GM23338 (cell line): ENCODE results near the gene SLC16A6. TPM values are rescaled to one million over a fixed set of nuclear protein-coding genes. Genes with fewer than 3 reads are reported as not detected.

Experiments used
- ATAC-seq: fragments of 200-7000 bp; cut with Tn5 transposase; 3 replicates; pipeline ENCODE4 v1.9.1; 2020
- DNase-seq: peaks from one replicate; pipeline ENCODE4 v3.0.0-alpha.2; 2015; ENCODE audit warnings: low spot score
- H2AFZ ChIP-seq: fragments of 200-600 bp; sonication (generic); 2 replicates; pipeline ENCODE4 v1.8.0; 2016; ENCODE audit warnings: antibody characterized with exemption, mild to moderate bottlenecking, moderate library complexity
- H3F3A ChIP-seq: fragments of 200-600 bp; sonication (generic); replicated peaks from 2 replicates; pipeline ENCODE4 v1.8.0; 2017; ENCODE audit warnings: antibody characterized with exemption, mixed run types, low read depth
- H3K27ac ChIP-seq: fragments of 200-600 bp; sonication (generic); 2 replicates; pipeline ENCODE4 v1.6.1; 2016; ENCODE audit warnings: low read depth
- H3K27me3 ChIP-seq: fragments of 200-600 bp; sonication (generic); 2 replicates; pipeline ENCODE4 v1.8.0; 2016; ENCODE audit warnings: mild to moderate bottlenecking, mixed run types, moderate library complexity; ENCODE audit not compliant: insufficient read depth
- H3K36me3 ChIP-seq: fragments of 200-600 bp; sonication (generic); 2 replicates; pipeline ENCODE4 v1.8.0; 2016; ENCODE audit warnings: mild to moderate bottlenecking; ENCODE audit not compliant: insufficient read depth
- H3K4me1 ChIP-seq: fragments of 200-600 bp; sonication (generic); 2 replicates; pipeline ENCODE4 v1.8.0; 2016; ENCODE audit warnings: mild to moderate bottlenecking, moderate library complexity; ENCODE audit not compliant: insufficient read depth
- H3K4me2 ChIP-seq: fragments of 200-600 bp; sonication (generic); 2 replicates; pipeline ENCODE4 v1.7.1; 2017; ENCODE audit warnings: mixed run types
- H3K4me3 ChIP-seq: fragments of 200-600 bp; sonication (generic); 2 replicates; pipeline ENCODE4 v1.6.1; 2016; ENCODE audit warnings: mixed run types
- H3K79me2 ChIP-seq: fragments of 200-600 bp; sonication (generic); replicated peaks from 2 replicates; pipeline ENCODE4 v1.8.0; 2017; ENCODE audit warnings: mild to moderate bottlenecking; ENCODE audit not compliant: insufficient read depth
- H3K9me2 ChIP-seq: fragments of 200-600 bp; sonication (generic); 2 replicates; pipeline ENCODE4 v1.8.0; 2017; ENCODE audit not compliant: insufficient read depth
- H4K20me1 ChIP-seq: fragments of 200-600 bp; sonication (generic); replicated peaks from 2 replicates; pipeline ENCODE4 v1.8.0; 2017; ENCODE audit warnings: mild to moderate bottlenecking; ENCODE audit not compliant: insufficient read depth
- H3K27ac Mint-ChIP-seq: 2 replicates; pipeline ENCODE4 v1.8.0; 2020; ENCODE audit warnings: inconsistent platforms, mild to moderate bottlenecking, moderate library complexity, mixed read lengths
- H3K27me3 Mint-ChIP-seq: 3 replicates; pipeline ENCODE4 v1.8.0; 2022; ENCODE audit warnings: low read depth, mild to moderate bottlenecking, moderate library complexity, mixed read lengths, inconsistent platforms; ENCODE audit not compliant: insufficient read depth, poor library complexity
- H3K36me3 Mint-ChIP-seq: 3 replicates; pipeline ENCODE4 v1.8.0; 2021; ENCODE audit warnings: low read depth, mild to moderate bottlenecking, inconsistent platforms, moderate library complexity, mixed read lengths
- H3K4me1 Mint-ChIP-seq: 3 replicates; pipeline ENCODE4 v1.8.0; 2020; ENCODE audit warnings: mild to moderate bottlenecking, inconsistent platforms, mixed read lengths
- H3K4me3 Mint-ChIP-seq: 3 replicates; pipeline ENCODE4 v1.8.0; 2021; ENCODE audit warnings: moderate library complexity, mild to moderate bottlenecking, inconsistent platforms, mixed read lengths
- H3K9me3 Mint-ChIP-seq: 3 replicates; pipeline ENCODE4 v1.8.0; 2020; ENCODE audit warnings: moderate library complexity, mild to moderate bottlenecking, inconsistent platforms, mixed read lengths
- CREB1 ChIP-seq: fragments of 250-450 bp; sonication (Bioruptor Pico); IDR thresholded peaks from 2 replicates; pipeline ENCODE4 v1.5.0; 2020; ENCODE audit warnings: low read depth, mild to moderate bottlenecking, moderate library complexity
- EZH2 ChIP-seq: fragments of 200-600 bp; sonication (generic); IDR thresholded peaks from one replicate; pipeline ENCODE4 v1.8.0; 2017; ENCODE audit warnings: antibody characterized with exemption, mild to moderate bottlenecking, low read depth; ENCODE audit not compliant: unreplicated experiment
- EZH2phosphoT487 ChIP-seq: fragments of 200-600 bp; sonication (generic); IDR thresholded peaks from one replicate; pipeline ENCODE4 v1.8.1; 2018; ENCODE audit warnings: antibody characterized with exemption; ENCODE audit not compliant: unreplicated experiment
- JUNB ChIP-seq: IDR thresholded peaks from one replicate; pipeline ENCODE4 v1.6.1; 2016; ENCODE audit warnings: antibody characterized with exemption; ENCODE audit not compliant: unreplicated experiment
- NANOG ChIP-seq: IDR thresholded peaks from 2 replicates; pipeline ENCODE4 v1.6.1; 2016; ENCODE audit warnings: antibody characterized with exemption, borderline replicate concordance
- POLR2AphosphoS5 ChIP-seq: IDR thresholded peaks from 2 replicates; pipeline ENCODE4 v1.6.1; 2016; ENCODE audit warnings: antibody characterized with exemption, low read depth
- STAT1 ChIP-seq: IDR thresholded peaks from one replicate; pipeline ENCODE4 v1.6.1; 2016; ENCODE audit warnings: antibody characterized with exemption; ENCODE audit not compliant: unreplicated experiment
- ZNF114 ChIP-seq: fragments of 250-450 bp; sonication (Bioruptor Pico); IDR thresholded peaks from 2 replicates; pipeline ENCODE4 v1.5.0; 2020; ENCODE audit warnings: mild to moderate bottlenecking, moderate library complexity
- polyA plus RNA-seq: library from polyadenylated mRNA; unstranded; fragments of >200 nt; fragmentation: Nextera tagmentation; extraction: Ambion mirVana; gene quantifications from 2 replicates; pipeline ENCODE4 v1.2.1, GENCODE V29; 2016
- total RNA-seq: library from RNA; depleted of rRNA; stranded (reverse); fragments of >200 nt; shearing (Covaris generic); gene quantifications from 2 replicates; pipeline ENCODE4 v1.2.3, GENCODE V29; 2014
- TF ChIP-seq, protein P1 (sequence below): fragments of 250-450 bp; sonication (Bioruptor Pico); IDR thresholded peaks from 2 replicates; pipeline ENCODE4 v1.5.0; 2020; ENCODE audit warnings: mild to moderate bottlenecking, moderate library complexity
- TF ChIP-seq, protein P2 (sequence below): IDR thresholded peaks from 2 replicates; pipeline ENCODE4 v1.6.1; 2016; ENCODE audit warnings: antibody characterized with exemption
- TF ChIP-seq, protein P3 (sequence below), 2 experiments: fragments of 200-600 bp in 1 of 2; sonication (generic) in 1 of 2; conservative IDR thresholded peaks; 2 replicates each; pipeline versions ENCODE4 v1.5.1 to v1.6.1; 2016 to 2017; ENCODE audit warnings: antibody characterized with exemption in 2 of 2, low read depth in 2 of 2, mild to moderate bottlenecking in 2 of 2, moderate library complexity in 1 of 2
- TF ChIP-seq, protein P4 (sequence below): IDR thresholded peaks from one replicate; pipeline ENCODE4 v1.6.1; 2018; ENCODE audit warnings: antibody characterized with exemption; ENCODE audit not compliant: unreplicated experiment

The SLC16A6 gene
- total and polyA plus RNA-seq, 2 experiments from 2014 or later = not detected

DNA sequence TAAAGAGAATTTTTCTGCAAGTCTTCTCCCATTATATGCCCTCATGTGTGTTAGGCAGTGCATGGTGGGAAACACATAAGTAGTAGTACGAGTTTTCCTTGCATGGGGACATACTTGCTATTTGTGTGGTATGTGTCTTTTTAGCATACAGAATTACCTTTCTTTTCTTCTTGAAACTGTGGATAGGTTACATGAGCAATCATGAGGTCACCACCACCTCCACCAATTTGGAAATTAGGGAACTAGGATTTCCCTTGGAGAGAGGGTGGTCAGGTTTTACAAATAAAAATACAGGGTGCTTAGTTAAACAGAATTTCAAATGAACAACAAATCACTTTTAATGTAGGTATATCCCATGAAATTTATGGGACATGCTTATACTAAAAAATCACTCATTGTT is 59.4 kb downstream of the SLC16A6 start:
- Mint-ChIP-seq H3K27me3 (peaks cover 2% of the 10 kb centered on the region), H3K9me3 (no peaks in the 10 kb centered on the region; the same call in 2 of the 3 replicates), H3K4me3 (no peak overlapping the region), H3K4me1 (peaks cover 5% of the 10 kb centered on the region; the same call in 1 of the 3 replicates), H3K36me3 (peaks cover 5% of the 10 kb centered on the region; the same call in 2 of the 3 replicates), H3K27ac (no peak overlapping the region)
- no peak overlapping the region for H3K27ac ChIP-seq
- DNase-seq = no peak
- no peak overlapping the region for H2AFZ ChIP-seq
- H4K20me1 ChIP-seq = no peaks in the 10 kb centered on the region
- TF ChIP-seq EZH2 = no peak
- TF ChIP-seq JUNB = no peak
- TF ChIP-seq CREB1 (CRISPR knock-in tag) = no peak
- TF ChIP-seq, protein P1, sequence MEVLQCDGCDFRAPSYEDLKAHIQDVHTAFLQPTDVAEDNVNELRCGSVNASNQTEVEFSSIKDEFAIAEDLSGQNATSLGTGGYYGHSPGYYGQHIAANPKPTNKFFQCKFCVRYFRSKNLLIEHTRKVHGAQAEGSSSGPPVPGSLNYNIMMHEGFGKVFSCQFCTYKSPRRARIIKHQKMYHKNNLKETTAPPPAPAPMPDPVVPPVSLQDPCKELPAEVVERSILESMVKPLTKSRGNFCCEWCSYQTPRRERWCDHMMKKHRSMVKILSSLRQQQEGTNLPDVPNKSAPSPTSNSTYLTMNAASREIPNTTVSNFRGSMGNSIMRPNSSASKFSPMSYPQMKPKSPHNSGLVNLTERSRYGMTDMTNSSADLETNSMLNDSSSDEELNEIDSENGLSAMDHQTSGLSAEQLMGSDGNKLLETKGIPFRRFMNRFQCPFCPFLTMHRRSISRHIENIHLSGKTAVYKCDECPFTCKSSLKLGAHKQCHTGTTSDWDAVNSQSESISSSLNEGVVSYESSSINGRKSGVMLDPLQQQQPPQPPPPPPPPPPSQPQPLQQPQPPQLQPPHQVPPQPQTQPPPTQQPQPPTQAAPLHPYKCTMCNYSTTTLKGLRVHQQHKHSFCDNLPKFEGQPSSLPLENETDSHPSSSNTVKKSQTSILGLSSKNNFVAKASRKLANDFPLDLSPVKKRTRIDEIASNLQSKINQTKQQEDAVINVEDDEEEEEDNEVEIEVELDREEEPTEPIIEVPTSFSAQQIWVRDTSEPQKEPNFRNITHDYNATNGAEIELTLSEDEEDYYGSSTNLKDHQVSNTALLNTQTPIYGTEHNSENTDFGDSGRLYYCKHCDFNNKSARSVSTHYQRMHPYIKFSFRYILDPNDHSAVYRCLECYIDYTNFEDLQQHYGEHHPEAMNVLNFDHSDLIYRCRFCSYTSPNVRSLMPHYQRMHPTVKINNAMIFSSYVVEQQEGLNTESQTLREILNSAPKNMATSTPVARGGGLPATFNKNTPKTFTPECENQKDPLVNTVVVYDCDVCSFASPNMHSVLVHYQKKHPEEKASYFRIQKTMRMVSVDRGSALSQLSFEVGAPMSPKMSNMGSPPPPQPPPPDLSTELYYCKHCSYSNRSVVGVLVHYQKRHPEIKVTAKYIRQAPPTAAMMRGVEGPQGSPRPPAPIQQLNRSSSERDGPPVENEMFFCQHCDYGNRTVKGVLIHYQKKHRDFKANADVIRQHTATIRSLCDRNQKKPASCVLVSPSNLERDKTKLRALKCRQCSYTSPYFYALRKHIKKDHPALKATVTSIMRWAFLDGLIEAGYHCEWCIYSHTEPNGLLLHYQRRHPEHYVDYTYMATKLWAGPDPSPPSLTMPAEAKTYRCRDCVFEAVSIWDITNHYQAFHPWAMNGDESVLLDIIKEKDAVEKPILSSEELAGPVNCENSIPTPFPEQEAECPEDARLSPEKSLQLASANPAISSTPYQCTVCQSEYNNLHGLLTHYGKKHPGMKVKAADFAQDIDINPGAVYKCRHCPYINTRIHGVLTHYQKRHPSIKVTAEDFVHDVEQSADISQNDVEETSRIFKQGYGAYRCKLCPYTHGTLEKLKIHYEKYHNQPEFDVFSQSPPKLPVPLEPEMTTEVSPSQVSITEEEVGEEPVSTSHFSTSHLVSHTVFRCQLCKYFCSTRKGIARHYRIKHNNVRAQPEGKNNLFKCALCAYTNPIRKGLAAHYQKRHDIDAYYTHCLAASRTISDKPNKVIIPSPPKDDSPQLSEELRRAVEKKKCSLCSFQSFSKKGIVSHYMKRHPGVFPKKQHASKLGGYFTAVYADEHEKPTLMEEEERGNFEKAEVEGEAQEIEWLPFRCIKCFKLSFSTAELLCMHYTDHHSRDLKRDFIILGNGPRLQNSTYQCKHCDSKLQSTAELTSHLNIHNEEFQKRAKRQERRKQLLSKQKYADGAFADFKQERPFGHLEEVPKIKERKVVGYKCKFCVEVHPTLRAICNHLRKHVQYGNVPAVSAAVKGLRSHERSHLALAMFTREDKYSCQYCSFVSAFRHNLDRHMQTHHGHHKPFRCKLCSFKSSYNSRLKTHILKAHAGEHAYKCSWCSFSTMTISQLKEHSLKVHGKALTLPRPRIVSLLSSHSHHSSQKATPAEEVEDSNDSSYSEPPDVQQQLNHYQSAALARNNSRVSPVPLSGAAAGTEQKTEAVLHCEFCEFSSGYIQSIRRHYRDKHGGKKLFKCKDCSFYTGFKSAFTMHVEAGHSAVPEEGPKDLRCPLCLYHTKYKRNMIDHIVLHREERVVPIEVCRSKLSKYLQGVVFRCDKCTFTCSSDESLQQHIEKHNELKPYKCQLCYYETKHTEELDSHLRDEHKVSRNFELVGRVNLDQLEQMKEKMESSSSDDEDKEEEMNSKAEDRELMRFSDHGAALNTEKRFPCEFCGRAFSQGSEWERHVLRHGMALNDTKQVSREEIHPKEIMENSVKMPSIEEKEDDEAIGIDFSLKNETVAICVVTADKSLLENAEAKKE (CRISPR knock-in tag) = no peak
- no peak for TF ChIP-seq POLR2AphosphoS5
- TF ChIP-seq, protein P2, sequence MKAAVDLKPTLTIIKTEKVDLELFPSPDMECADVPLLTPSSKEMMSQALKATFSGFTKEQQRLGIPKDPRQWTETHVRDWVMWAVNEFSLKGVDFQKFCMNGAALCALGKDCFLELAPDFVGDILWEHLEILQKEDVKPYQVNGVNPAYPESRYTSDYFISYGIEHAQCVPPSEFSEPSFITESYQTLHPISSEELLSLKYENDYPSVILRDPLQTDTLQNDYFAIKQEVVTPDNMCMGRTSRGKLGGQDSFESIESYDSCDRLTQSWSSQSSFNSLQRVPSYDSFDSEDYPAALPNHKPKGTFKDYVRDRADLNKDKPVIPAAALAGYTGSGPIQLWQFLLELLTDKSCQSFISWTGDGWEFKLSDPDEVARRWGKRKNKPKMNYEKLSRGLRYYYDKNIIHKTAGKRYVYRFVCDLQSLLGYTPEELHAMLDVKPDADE = no peak
- TF ChIP-seq, protein P3, sequence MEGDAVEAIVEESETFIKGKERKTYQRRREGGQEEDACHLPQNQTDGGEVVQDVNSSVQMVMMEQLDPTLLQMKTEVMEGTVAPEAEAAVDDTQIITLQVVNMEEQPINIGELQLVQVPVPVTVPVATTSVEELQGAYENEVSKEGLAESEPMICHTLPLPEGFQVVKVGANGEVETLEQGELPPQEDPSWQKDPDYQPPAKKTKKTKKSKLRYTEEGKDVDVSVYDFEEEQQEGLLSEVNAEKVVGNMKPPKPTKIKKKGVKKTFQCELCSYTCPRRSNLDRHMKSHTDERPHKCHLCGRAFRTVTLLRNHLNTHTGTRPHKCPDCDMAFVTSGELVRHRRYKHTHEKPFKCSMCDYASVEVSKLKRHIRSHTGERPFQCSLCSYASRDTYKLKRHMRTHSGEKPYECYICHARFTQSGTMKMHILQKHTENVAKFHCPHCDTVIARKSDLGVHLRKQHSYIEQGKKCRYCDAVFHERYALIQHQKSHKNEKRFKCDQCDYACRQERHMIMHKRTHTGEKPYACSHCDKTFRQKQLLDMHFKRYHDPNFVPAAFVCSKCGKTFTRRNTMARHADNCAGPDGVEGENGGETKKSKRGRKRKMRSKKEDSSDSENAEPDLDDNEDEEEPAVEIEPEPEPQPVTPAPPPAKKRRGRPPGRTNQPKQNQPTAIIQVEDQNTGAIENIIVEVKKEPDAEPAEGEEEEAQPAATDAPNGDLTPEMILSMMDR (conservative IDR thresholded peaks at IDR 0.05; ENCODE audit: low read depth in 2 of 2) = no peak
- TF ChIP-seq, protein P4, sequence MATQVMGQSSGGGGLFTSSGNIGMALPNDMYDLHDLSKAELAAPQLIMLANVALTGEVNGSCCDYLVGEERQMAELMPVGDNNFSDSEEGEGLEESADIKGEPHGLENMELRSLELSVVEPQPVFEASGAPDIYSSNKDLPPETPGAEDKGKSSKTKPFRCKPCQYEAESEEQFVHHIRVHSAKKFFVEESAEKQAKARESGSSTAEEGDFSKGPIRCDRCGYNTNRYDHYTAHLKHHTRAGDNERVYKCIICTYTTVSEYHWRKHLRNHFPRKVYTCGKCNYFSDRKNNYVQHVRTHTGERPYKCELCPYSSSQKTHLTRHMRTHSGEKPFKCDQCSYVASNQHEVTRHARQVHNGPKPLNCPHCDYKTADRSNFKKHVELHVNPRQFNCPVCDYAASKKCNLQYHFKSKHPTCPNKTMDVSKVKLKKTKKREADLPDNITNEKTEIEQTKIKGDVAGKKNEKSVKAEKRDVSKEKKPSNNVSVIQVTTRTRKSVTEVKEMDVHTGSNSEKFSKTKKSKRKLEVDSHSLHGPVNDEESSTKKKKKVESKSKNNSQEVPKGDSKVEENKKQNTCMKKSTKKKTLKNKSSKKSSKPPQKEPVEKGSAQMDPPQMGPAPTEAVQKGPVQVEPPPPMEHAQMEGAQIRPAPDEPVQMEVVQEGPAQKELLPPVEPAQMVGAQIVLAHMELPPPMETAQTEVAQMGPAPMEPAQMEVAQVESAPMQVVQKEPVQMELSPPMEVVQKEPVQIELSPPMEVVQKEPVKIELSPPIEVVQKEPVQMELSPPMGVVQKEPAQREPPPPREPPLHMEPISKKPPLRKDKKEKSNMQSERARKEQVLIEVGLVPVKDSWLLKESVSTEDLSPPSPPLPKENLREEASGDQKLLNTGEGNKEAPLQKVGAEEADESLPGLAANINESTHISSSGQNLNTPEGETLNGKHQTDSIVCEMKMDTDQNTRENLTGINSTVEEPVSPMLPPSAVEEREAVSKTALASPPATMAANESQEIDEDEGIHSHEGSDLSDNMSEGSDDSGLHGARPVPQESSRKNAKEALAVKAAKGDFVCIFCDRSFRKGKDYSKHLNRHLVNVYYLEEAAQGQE = no peak
- TF ChIP-seq STAT1 = no peak
- TF ChIP-seq EZH2phosphoT487 = no peak
- no peak for TF ChIP-seq NANOG
- no peak for TF ChIP-seq ZNF114 (CRISPR knock-in tag)
- no peaks in the 10 kb centered on the region for H3K27me3 ChIP-seq
- H3K79me2 ChIP-seq = no peaks in the 10 kb centered on the region
- H3F3A ChIP-seq = no peaks in the 10 kb centered on the region
- H3K4me1 ChIP-seq = no peaks in the 10 kb centered on the region
- no peaks in the 10 kb centered on the region for H3K36me3 ChIP-seq
- H3K9me2 ChIP-seq = no peaks in the 10 kb centered on the region
- no peak for ATAC-seq
- no peak overlapping the region for H3K4me3 ChIP-seq
- H3K4me2 ChIP-seq = no peak overlapping the region
